ENCODE results near the gene JAK3.

The JAK3 gene

DNA sequence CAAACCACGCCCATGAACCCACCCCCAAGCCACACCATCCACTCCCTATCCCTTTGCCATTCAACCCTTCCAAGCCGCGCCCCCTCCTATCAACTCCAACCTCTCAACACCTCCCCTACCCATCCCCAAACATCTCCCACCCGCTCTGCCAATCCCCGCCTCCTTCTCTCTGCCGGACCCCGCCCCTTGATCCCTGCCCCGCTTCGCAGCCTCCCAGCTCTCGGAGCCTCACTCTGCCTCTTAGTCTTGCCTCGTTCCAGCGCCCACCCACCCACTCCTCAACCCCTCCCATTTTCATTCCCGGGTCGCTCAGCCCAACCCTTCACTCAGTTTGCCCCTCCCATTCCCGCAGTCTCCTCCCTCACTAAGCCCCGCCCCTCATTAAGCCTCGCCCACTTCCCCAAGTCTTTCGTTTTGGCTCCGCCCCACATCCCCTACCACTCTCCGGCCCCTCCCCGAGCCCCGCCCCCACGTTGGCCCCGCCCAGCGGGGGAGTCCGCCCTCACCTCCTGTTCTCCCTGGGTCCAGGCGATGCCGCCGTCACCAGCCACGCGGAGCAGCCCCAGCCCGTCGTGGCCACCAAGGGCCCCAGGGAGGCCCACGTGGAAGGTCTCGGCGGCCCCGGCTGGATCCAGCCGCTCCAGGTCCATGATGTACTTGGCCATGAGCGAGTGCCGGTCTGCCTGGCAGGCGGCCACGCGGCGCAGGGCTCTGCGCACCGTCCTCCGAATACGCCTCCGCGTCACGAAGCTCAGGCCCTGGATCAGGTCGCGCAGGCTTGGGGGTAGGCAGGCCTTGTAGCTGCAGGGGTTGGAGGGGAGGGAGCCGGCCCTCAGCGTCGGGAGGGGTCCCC, 5.7 kb downstream of the JAK3 start:
- Histone ChIP-seq H3K36me3 (replicated peaks) (no peaks in the 10 kb centered on the region), H3K27me3 (ENCODE audit: low read depth) (no peaks in the 10 kb centered on the region), H3K9me3 (no peaks in the 10 kb centered on the region), H3K4me1 (no peaks in the 10 kb centered on the region), H3K4me3 (no peak overlapping the region)
- in situ Hi-C loops (cut with MboI; ENCODE audit: low sequenced_read_pairs): no loop called here
- DNase-seq (ENCODE audit: low spot score in 2 of 2): peak in 1 of 2 experiments; percentile 85

- H3K4me3 ChIP-seq: no peak overlapping the region
- H3K36me3 ChIP-seq (replicated peaks): no peaks in the 10 kb centered on the region
- no peaks in the 10 kb centered on the region for H3K27me3 ChIP-seq (ENCODE audit: low read depth)
- no peaks in the 10 kb centered on the region for H3K9me3 ChIP-seq
- in situ Hi-C loops (cut with MboI; ENCODE audit: low sequenced_read_pairs): no loop called here
- no peak for DNase-seq (ENCODE audit: low spot score in 2 of 2)
- no peaks in the 10 kb centered on the region for H3K4me1 ChIP-seq
Observed at GRCh38 chr19:17841371-17841809, 6.4 kb downstream of the JAK3 start.

DNA sequence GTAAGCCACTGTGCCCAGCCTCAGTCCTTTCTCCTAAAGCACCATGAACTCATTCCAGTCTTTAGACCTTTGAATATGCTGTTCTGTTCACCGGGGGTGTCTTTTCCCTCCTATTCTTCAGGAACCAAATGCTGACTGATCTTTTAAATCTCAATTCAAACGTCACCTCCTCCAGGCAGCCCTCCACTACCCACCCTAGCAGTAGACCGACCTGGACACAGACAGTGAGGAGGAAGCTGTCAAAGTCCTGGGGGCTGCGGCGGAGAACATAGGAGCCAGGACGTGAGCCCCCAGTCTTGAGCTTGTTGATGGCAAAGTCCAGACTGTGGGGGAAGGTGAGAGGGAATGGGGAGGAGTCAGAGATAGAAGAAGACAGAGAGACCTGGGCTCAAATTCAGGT, 7.8 kb downstream of the JAK3 start:
- no peaks in the 10 kb centered on the region for H3K36me3 ChIP-seq (replicated peaks)
- H3K9me3 ChIP-seq: no peaks in the 10 kb centered on the region
- DNase-seq (ENCODE audit: low spot score in 2 of 2): no peak
- no peak overlapping the region for H3K4me3 ChIP-seq
- in situ Hi-C loops (cut with MboI; ENCODE audit: low sequenced_read_pairs): no loop called here
- H3K27me3 ChIP-seq (ENCODE audit: low read depth): no peaks in the 10 kb centered on the region
- H3K4me1 ChIP-seq: no peaks in the 10 kb centered on the region

DNA sequence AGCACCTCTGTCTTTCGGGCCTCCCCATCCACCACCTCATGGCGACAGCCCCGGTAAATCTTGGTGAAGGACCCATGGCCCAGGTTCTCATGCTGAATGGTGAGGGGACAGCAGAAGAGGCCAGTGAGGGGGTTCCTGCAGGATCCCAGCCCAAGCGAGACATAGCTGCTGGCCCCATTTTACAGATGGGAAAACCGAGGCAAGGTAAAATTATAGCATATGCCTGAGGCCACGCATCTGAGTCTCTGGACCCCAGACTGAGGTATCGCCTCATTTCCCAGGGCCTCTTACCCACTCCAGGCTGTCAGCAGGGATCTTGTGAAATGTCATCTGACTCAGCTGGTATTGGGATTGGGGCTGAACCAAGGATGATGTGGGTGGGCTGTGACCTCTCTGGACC, 9.8 kb downstream of the JAK3 start:
- Histone ChIP-seq H3K9me3 (no peaks in the 10 kb centered on the region), H3K27me3 (ENCODE audit: low read depth) (no peaks in the 10 kb centered on the region), H3K36me3 (replicated peaks) (no peaks in the 10 kb centered on the region), H3K4me1 (no peaks in the 10 kb centered on the region), H3K4me3 (no peak overlapping the region)
- in situ Hi-C loops (cut with MboI; ENCODE audit: low sequenced_read_pairs): no loop called here
- DNase-seq (ENCODE audit: low spot score in 2 of 2): no peak

DNA sequence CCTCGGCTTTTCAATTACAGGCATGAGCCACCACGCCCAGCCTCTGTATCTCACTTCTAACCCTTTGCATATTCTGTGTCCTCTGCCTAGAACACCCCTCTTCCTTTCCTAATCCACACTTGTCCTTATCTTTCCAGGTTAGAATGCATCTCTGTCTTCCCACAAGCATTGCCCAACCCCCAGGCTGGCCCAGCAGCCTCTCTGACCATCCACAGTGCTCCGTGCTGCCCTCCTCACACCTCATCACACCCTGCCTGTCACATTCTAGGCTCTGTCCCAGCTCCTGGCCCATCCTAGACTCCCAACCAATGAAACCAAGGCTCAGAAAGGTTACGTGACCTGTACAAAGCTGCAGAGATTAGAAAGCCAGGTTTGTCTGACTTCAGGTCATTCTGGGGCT, 11.3 kb downstream of the JAK3 start:
- in situ Hi-C loops (cut with MboI; ENCODE audit: low sequenced_read_pairs): no loop called here
- H3K9me3 ChIP-seq: no peaks in the 10 kb centered on the region

GRCh38 chr19:17835182-17836006, 12.4 kb downstream of the JAK3 start:
- Histone ChIP-seq H3K9me3 (no peaks in the 10 kb centered on the region), H3K4me1 (no peaks in the 10 kb centered on the region), H3K36me3 (replicated peaks) (no peaks in the 10 kb centered on the region), H3K4me3 (no peak overlapping the region), H3K27me3 (ENCODE audit: low read depth) (no peaks in the 10 kb centered on the region)
- in situ Hi-C loops (cut with MboI; ENCODE audit: low sequenced_read_pairs): no loop called here
- DNase-seq (ENCODE audit: low spot score in 2 of 2): no peak

More for the DNA sequence above, 11.3 kb downstream of the JAK3 start:
- DNase-seq (ENCODE audit: low spot score in 2 of 2): no peak
- Histone ChIP-seq H3K27me3 (ENCODE audit: low read depth) (no peaks in the 10 kb centered on the region), H3K4me1 (no peaks in the 10 kb centered on the region), H3K36me3 (replicated peaks) (no peaks in the 10 kb centered on the region), H3K4me3 (no peak overlapping the region)

DNA sequence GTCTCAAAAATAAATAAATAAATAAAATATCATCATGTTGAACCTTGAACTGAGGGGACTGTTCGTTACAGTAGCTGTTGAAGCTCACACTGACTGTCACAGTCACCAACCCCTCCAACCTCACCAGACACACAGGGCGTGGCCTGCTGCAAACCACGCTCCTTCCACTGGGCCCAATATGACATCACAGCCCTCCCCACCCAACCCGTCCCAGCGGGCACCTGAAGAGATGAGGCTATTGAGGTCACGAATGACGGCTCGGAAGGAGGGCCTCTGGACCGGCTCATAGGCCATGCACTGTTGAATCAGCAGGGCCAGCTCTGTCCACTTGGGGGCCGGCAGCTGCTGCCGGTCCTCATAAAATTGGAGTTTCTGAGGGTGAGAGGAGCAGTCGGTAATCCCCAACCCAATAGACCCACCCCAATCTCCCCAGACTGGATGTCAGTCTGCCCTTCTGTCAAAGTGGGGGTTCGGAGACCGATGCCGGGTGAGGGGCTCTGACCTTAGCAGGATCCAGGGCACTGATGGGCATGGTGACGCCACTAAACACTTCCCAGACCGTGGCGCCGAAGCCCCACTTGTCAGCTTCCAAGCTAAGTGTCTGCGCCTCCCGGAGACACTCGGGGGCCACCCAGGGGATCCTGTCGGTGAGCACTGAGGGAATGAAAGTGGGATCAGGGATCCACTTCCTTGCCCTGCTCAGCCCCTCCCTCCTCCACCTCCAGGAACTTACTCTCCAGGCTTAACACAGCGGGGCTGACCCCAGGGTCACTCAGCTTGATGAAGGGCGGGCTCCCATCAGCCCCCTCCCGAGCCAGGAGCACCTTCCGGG, 13.2 kb downstream of the JAK3 start:
- in situ Hi-C loops (cut with MboI; ENCODE audit: low sequenced_read_pairs): no loop called here
- no peaks in the 10 kb centered on the region for H3K4me1 ChIP-seq
- no peak overlapping the region for H3K4me3 ChIP-seq
- H3K27me3 ChIP-seq (ENCODE audit: low read depth): no peaks in the 10 kb centered on the region
- H3K36me3 ChIP-seq (replicated peaks): no peaks in the 10 kb centered on the region
- no peaks in the 10 kb centered on the region for H3K9me3 ChIP-seq
- DNase-seq (ENCODE audit: low spot score in 2 of 2): no peak

GRCh38 chr19:17832443-17833208, 15.2 kb downstream of the JAK3 start:
- H3K9me3 ChIP-seq: no peaks in the 10 kb centered on the region
- H3K4me3 ChIP-seq: no peak overlapping the region
- in situ Hi-C loops (cut with MboI; ENCODE audit: low sequenced_read_pairs): no loop called here
- H3K36me3 ChIP-seq (replicated peaks): no peaks in the 10 kb centered on the region
- H3K4me1 ChIP-seq: no peaks in the 10 kb centered on the region
- H3K27me3 ChIP-seq (ENCODE audit: low read depth): no peaks in the 10 kb centered on the region
- DNase-seq (ENCODE audit: low spot score in 2 of 2): no peak

- Histone ChIP-seq H3K36me3 (replicated peaks) (no peaks in the 10 kb centered on the region), H3K27me3 (ENCODE audit: low read depth) (no peaks in the 10 kb centered on the region), H3K4me3 (no peak overlapping the region), H3K4me1 (no peaks in the 10 kb centered on the region), H3K9me3 (no peaks in the 10 kb centered on the region)
- DNase-seq (ENCODE audit: low spot score in 2 of 2): no peak
- in situ Hi-C loops (cut with MboI; ENCODE audit: low sequenced_read_pairs): no loop called here
Observed at GRCh38 chr19:17831419-17831888, 16.3 kb downstream of the JAK3 start.

DNA sequence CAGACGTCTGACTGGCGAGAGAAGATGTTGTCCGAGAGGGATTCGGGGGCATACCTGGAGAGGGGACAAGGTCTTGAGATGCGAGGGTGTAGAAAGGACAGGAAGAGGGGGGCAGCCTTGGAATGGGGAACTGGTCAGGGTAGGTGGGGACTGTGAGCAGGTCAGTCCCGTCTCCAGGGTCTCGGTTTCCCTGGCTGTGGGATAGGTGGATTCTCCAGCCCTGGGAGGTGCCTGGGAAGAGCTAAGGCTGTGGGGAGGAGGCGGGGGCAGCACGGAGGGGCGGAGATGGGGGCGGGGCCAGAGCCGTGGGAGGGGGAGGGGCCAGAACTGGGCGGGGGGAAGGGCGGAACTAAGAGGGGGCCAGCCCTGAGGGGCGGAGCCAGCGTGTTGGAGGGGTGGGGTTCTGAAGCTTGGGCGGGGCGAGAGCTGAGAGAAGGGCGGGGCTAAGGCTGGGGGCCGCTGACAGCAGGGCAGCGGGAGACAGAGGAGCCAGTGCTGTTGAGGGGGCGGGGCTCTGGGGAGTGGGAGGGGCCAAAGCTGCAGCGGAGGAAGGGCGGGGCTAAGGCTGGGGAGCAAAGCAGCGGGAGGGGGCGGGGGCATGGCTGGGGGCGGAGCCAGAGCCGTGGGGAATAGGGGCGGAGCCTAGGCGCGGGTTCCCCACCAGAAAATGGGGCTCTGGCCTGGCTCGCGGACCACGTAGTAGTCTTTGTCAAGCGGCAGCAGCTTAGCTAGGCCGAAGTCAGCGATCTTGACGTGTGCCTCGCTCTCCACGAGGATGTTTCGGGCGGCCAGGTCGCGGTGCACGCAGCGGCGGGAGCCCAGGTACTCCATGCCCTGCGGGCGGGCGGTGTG, 17.0 kb downstream of the JAK3 start:
- H3K4me3 ChIP-seq: no peak overlapping the region
- in situ Hi-C loops (cut with MboI; ENCODE audit: low sequenced_read_pairs): no loop called here
- no peaks in the 10 kb centered on the region for H3K4me1 ChIP-seq
- peak in 1 of 2 experiments; percentile 75 for DNase-seq (ENCODE audit: low spot score in 2 of 2)
- H3K36me3 ChIP-seq (replicated peaks): no peaks in the 10 kb centered on the region
- H3K9me3 ChIP-seq: no peaks in the 10 kb centered on the region
- H3K27me3 ChIP-seq (ENCODE audit: low read depth): no peaks in the 10 kb centered on the region

- H3K4me3 ChIP-seq: no peak overlapping the region
- in situ Hi-C loops (cut with MboI; ENCODE audit: low sequenced_read_pairs): no loop called here
- no peaks in the 10 kb centered on the region for H3K36me3 ChIP-seq (replicated peaks)
- no peaks in the 10 kb centered on the region for H3K4me1 ChIP-seq
- no peaks in the 10 kb centered on the region for H3K9me3 ChIP-seq
- no peaks in the 10 kb centered on the region for H3K27me3 ChIP-seq (ENCODE audit: low read depth)
- DNase-seq (ENCODE audit: low spot score in 2 of 2): no peak
Observed at GRCh38 chr19:17829855-17830566, 17.8 kb downstream of the JAK3 start.

DNA sequence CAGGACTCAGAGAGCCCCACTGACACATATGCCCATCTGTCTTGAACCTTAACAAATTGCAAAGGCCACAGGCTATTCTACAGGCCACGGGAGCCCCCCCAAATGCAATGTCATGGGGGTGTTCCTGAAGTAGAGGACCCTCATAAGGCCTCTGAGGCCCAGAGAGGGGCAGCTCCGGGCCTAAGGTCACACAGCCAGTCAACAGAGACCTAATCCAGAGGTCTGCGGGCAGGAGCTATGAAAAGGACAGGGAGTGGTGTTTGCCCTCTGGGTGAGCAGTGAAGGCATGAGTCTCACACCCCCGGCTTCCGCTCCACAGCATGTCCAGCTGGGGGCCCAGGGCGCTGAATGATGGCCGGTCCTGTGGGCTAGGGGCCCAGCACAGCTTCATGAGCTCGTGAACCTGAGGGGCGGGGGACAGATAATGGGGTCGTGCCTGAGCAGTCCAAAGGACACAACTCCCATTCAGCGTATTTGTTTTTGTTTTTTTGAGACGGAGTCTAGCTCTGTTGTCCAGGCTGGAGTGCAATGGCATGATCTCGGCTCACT, 21.2 kb downstream of the JAK3 start:
- no peaks in the 10 kb centered on the region for H3K4me1 ChIP-seq
- no peaks in the 10 kb centered on the region for H3K9me3 ChIP-seq
- no peaks in the 10 kb centered on the region for H3K36me3 ChIP-seq (replicated peaks)
- DNase-seq (ENCODE audit: low spot score in 2 of 2): no peak
- no peak overlapping the region for H3K4me3 ChIP-seq
- in situ Hi-C loops (cut with MboI; ENCODE audit: low sequenced_read_pairs): no loop called here
- H3K27me3 ChIP-seq (ENCODE audit: low read depth): no peaks in the 10 kb centered on the region
